ENCODE results near the gene NLRP14. TPM values are rescaled to one million over a fixed set of nuclear protein-coding genes. Genes with fewer than 3 reads are reported as not detected.

Gene NLRP14
- total and polyA plus RNA-seq, 2 donors (not counting 1 experiment from before 2014, with no cell fraction given): 0.04 to 0.07 TPM

DNA sequence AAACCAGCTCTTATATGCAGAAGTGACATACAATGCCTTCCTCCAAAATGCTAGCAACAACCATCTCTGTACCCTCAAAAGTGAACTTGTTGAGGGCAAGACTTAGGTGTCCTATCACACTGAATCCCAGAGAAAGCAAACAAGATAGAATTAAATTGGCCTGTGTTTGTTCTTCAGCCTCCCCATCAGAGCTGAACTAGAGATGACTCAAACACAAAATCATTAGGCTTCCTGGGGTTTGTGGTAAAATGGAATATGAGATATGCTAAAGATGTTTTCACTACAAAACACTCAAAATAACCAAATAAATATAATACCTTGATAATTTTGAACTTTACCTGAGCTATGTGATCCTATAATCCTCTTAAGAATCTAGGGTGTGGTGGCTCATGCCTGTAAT is 31.8 kb upstream of the NLRP14 start:
- intact Hi-C loops (cut with micrococcal nuclease): no loop called here
- Histone ChIP-seq H2AFZ (ENCODE audit: insufficient read depth, low read depth, low read length, poor library complexity, severe bottlenecking) (no peak overlapping the region), H3K27ac (ENCODE audit: low read length in 2 of 2) (no peak overlapping the region), H4K20me1 (ENCODE audit: control insufficient read depth, insufficient read depth, low read length, poor library complexity, severe bottlenecking) (no peaks in the 10 kb centered on the region), H3K4me3 (ENCODE audit: control extremely low read depth in 1 of 5, extremely low read depth in 1 of 5, insufficient read depth in 1 of 5, low read depth in 2 of 5, low read length in 4 of 5) (no peak overlapping the region), H3K4me2 (replicated peaks; ENCODE audit: low read depth, low read length, poor library complexity, severe bottlenecking) (no peak overlapping the region), H3K79me2 (ENCODE audit: control insufficient read depth, insufficient read depth, low read length) (no peaks in the 10 kb centered on the region), H3K9me3 (ENCODE audit: control extremely low read depth in 1 of 3, control insufficient read depth in 2 of 3, insufficient read depth in 1 of 3, low read length in 2 of 3) (peaks cover 0 to 1% (median 0%) of the 10 kb centered on the region in 3 donors), H3K9ac (ENCODE audit: low read length) (no peak overlapping the region), H3K36me3 (replicated peaks in 1 of 2; ENCODE audit: control extremely low read depth in 1 of 2, control insufficient read depth in 1 of 2, extremely low read depth in 1 of 2, insufficient read depth in 2 of 2, low read length in 1 of 2) (no peaks in the 10 kb centered on the region), H3K4me1 (ENCODE audit: control insufficient read depth in 2 of 2, insufficient read depth in 2 of 2, low read length in 2 of 2) (no peaks in the 10 kb centered on the region), H3K27me3 (replicated peaks in 1 of 4; ENCODE audit: control extremely low read depth in 1 of 4, control insufficient read depth in 3 of 4, insufficient read depth in 4 of 4, low read length in 3 of 4) (no peaks in the 10 kb centered on the region)
- no peak overlapping the region for H3K27ac Mint-ChIP-seq
- H3K27me3 Mint-ChIP-seq: no peaks in the 10 kb centered on the region
- no peak overlapping the region for H3K4me3 Mint-ChIP-seq
- ATAC-seq (ENCODE audit: low read depth): no peak
- H3K4me1 Mint-ChIP-seq: peaks cover 3% of the 10 kb centered on the region
- no peaks in the 10 kb centered on the region for H3K9me3 Mint-ChIP-seq (ENCODE audit: insufficient read depth)
- no peak for DNase-seq
- no peak for TF ChIP-seq EZH2 (IDR thresholded peaks at IDR 0.05; ENCODE audit: borderline replicate concordance, insufficient read depth, low read depth, low read length, poor library complexity, severe bottlenecking)
- TF ChIP-seq, protein P1, sequence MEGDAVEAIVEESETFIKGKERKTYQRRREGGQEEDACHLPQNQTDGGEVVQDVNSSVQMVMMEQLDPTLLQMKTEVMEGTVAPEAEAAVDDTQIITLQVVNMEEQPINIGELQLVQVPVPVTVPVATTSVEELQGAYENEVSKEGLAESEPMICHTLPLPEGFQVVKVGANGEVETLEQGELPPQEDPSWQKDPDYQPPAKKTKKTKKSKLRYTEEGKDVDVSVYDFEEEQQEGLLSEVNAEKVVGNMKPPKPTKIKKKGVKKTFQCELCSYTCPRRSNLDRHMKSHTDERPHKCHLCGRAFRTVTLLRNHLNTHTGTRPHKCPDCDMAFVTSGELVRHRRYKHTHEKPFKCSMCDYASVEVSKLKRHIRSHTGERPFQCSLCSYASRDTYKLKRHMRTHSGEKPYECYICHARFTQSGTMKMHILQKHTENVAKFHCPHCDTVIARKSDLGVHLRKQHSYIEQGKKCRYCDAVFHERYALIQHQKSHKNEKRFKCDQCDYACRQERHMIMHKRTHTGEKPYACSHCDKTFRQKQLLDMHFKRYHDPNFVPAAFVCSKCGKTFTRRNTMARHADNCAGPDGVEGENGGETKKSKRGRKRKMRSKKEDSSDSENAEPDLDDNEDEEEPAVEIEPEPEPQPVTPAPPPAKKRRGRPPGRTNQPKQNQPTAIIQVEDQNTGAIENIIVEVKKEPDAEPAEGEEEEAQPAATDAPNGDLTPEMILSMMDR (IDR thresholded peaks at IDR 0.05): no peak
- CTCF ChIA-PET: no interaction called here
- POLR2A ChIA-PET: interaction anchor here (0.6 kb wide), 1 partner anchor 90 kb away, joined by 8 read pairs; no protein-coding TSS in a partner anchor

DNA sequence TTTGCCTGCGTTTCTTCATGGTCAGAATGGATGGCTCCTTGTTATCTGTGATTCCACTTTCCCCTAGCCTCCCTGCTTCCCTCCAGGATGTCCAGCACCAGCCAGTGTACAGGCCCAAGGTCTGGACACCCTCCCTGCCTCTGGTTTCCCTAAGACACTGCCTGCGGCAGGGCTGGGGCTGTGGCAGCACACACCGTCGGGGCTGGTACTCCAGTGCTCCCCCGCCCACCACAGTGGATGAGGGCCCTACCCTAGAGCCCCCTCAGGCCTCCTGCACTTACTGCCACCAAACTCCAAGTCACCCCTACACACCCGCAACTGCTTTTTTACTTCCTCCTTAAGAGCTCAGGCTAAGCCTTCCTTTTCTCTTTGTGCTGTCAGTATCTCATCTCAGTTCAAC is 29.1 kb upstream of the NLRP14 start:
- WGBS (ENCODE audit: insufficient coverage): 92% methylated on average over 6 of the region's 6 CpGs

More for the DNA sequence above, 29.1 kb upstream of the NLRP14 start:
- ChIA-PET CTCF (no interaction called here), POLR2A (no interaction called here)
- Histone ChIP-seq H3K9ac (ENCODE audit: low read length) (no peak overlapping the region), H3K79me2 (ENCODE audit: control insufficient read depth, insufficient read depth, low read length) (no peaks in the 10 kb centered on the region), H3K4me1 (ENCODE audit: control insufficient read depth in 2 of 2, insufficient read depth in 2 of 2, low read length in 2 of 2) (no peaks in the 10 kb centered on the region), H3K27me3 (replicated peaks in 1 of 4; ENCODE audit: control extremely low read depth in 1 of 4, control insufficient read depth in 3 of 4, insufficient read depth in 4 of 4, low read length in 3 of 4) (no peaks in the 10 kb centered on the region), H2AFZ (ENCODE audit: insufficient read depth, low read depth, low read length, poor library complexity, severe bottlenecking) (no peak overlapping the region), H3K4me2 (replicated peaks; ENCODE audit: low read depth, low read length, poor library complexity, severe bottlenecking) (no peak overlapping the region), H3K9me3 (ENCODE audit: control extremely low read depth in 1 of 3, control insufficient read depth in 2 of 3, insufficient read depth in 1 of 3, low read length in 2 of 3) (no peaks in the 10 kb centered on the region), H3K36me3 (replicated peaks in 1 of 2; ENCODE audit: control extremely low read depth in 1 of 2, control insufficient read depth in 1 of 2, extremely low read depth in 1 of 2, insufficient read depth in 2 of 2, low read length in 1 of 2) (no peaks in the 10 kb centered on the region), H3K27ac (ENCODE audit: low read length in 2 of 2) (no peak overlapping the region), H3K4me3 (ENCODE audit: control extremely low read depth in 1 of 5, extremely low read depth in 1 of 5, insufficient read depth in 1 of 5, low read depth in 2 of 5, low read length in 4 of 5) (no peak overlapping the region), H4K20me1 (ENCODE audit: control insufficient read depth, insufficient read depth, low read length, poor library complexity, severe bottlenecking) (no peaks in the 10 kb centered on the region)
- Mint-ChIP-seq H3K4me3 (no peak overlapping the region), H3K27ac (no peak overlapping the region), H3K4me1 (peaks cover 3% of the 10 kb centered on the region), H3K9me3 (ENCODE audit: insufficient read depth) (no peaks in the 10 kb centered on the region), H3K27me3 (no peaks in the 10 kb centered on the region)
- TF ChIP-seq EZH2 (IDR thresholded peaks at IDR 0.05; ENCODE audit: borderline replicate concordance, insufficient read depth, low read depth, low read length, poor library complexity, severe bottlenecking): no peak
- TF ChIP-seq, protein P1 (IDR thresholded peaks at IDR 0.05): no peak
- DNase-seq (no peak), ATAC-seq (ENCODE audit: low read depth) (no peak)
- intact Hi-C loops (cut with micrococcal nuclease): no loop called here

Data from B cell (primary cell).